ENCODE results near the gene TP53BP2. TPM values are rescaled to one million over a fixed set of nuclear protein-coding genes. Genes with fewer than 3 reads are reported as not detected.

The TP53BP2 gene
- total RNA-seq, 2 donors from 2014 or later, result 54.6 to 58.1 TPM

Other genes with a start within 250 kb of the TP53BP2 start
- gene CAPN8, start 180.2 kb downstream of the TP53BP2 start, total RNA-seq, result not detected
- 10 to 100 TPM; 37.8 to 58.8 TPM for gene CAPN2, start 133.4 kb downstream of the TP53BP2 start, total RNA-seq

Data from activated T-cell treated with anti-CD3 and anti-CD28 coated beads, Interleukin-2, amount 50 U/mL, for 72 hours (primary cell).